Measurements from ENCODE around the gene TRAPPC2L. TPM values are rescaled to one million over a fixed set of nuclear protein-coding genes. Genes with fewer than 3 reads are reported as not detected.

The TRAPPC2L gene
- total RNA-seq, 1 donor = 42.3 TPM

GRCh38 chr16:88904676-88905365 lies 47.9 kb downstream of the TRAPPC2L start:
- no peak for DNase-seq (ENCODE audit: low read depth in 2 of 3, low spot score in 2 of 3)

GRCh38 chr16:88905563-88905962 lies 48.6 kb downstream of the TRAPPC2L start:
- DNase-seq (ENCODE audit: low read depth in 2 of 3, low spot score in 2 of 3) = peak in 2 of 3 donors; percentile 42 to 45

- no peak for DNase-seq (ENCODE audit: low read depth in 2 of 3, low spot score in 2 of 3)
Measured at GRCh38 chr16:88906020-88906419, 49.1 kb downstream of the TRAPPC2L start.

GRCh38 chr16:88906535-88907105 lies 49.7 kb downstream of the TRAPPC2L start:
- no peak for DNase-seq (ENCODE audit: low read depth in 2 of 3, low spot score in 2 of 3)

GRCh38 chr16:88907768-88908167 lies 50.8 kb downstream of the TRAPPC2L start:
- no peak for DNase-seq (ENCODE audit: low read depth in 2 of 3, low spot score in 2 of 3)

GRCh38 chr16:88908307-88908706 lies 51.4 kb downstream of the TRAPPC2L start:
- DNase-seq (ENCODE audit: low read depth in 2 of 3, low spot score in 2 of 3) = no peak

- no peak for DNase-seq (ENCODE audit: low read depth in 2 of 3, low spot score in 2 of 3)
Measured at GRCh38 chr16:88909431-88910210, 52.7 kb downstream of the TRAPPC2L start.

GRCh38 chr16:88910284-88911135 lies 53.6 kb downstream of the TRAPPC2L start:
- no peak for DNase-seq (ENCODE audit: low read depth in 2 of 3, low spot score in 2 of 3)

- DNase-seq (ENCODE audit: low read depth in 2 of 3, low spot score in 2 of 3) = peak in 1 of 3 donors; percentile 31
Measured at GRCh38 chr16:88911136-88911945, 54.4 kb downstream of the TRAPPC2L start.

- no peak for DNase-seq (ENCODE audit: low read depth in 2 of 3, low spot score in 2 of 3)
Measured at GRCh38 chr16:88911946-88912310, 55.0 kb downstream of the TRAPPC2L start.

Other genes with a start within 250 kb of the TRAPPC2L start
- under 0.01 TPM for gene IL17C, start 218.6 kb upstream of the TRAPPC2L start, total RNA-seq
- 325 TPM for gene CYBA, start 206.1 kb upstream of the TRAPPC2L start, total RNA-seq
- gene MVD, start 194.0 kb upstream of the TRAPPC2L start, total RNA-seq = 38.2 TPM
- gene SNAI3, start 170.6 kb upstream of the TRAPPC2L start, total RNA-seq = 6.7 TPM
- 42.5 TPM for gene RNF166, start 150.7 kb upstream of the TRAPPC2L start, total RNA-seq
- 7.5 TPM for gene CTU2, start 150.6 kb upstream of the TRAPPC2L start, total RNA-seq
- 394 TPM for gene PIEZO1, start 71.9 kb upstream of the TRAPPC2L start, total RNA-seq
- gene CDT1, start 53.3 kb upstream of the TRAPPC2L start, total RNA-seq = 69.7 TPM
- gene APRT, start 45.2 kb upstream of the TRAPPC2L start, total RNA-seq = 95.9 TPM
- gene GALNS, start 180 bp upstream of the TRAPPC2L start, total RNA-seq = 20.5 TPM
- 0.54 TPM for gene PABPN1L, start 9.5 kb downstream of the TRAPPC2L start, total RNA-seq
- 32.0 TPM for gene CBFA2T3, start 120.1 kb downstream of the TRAPPC2L start, total RNA-seq
- gene ACSF3, start 236.7 kb downstream of the TRAPPC2L start, total RNA-seq = 46.6 TPM